ENCODE data around the gene CPNE2.
"Not testable (repeated sequence)": the region's sequence is repeated elsewhere in the genome, so short reads cannot be mapped to it uniquely, and the experiment has no call there.

The CPNE2 gene

DNA sequence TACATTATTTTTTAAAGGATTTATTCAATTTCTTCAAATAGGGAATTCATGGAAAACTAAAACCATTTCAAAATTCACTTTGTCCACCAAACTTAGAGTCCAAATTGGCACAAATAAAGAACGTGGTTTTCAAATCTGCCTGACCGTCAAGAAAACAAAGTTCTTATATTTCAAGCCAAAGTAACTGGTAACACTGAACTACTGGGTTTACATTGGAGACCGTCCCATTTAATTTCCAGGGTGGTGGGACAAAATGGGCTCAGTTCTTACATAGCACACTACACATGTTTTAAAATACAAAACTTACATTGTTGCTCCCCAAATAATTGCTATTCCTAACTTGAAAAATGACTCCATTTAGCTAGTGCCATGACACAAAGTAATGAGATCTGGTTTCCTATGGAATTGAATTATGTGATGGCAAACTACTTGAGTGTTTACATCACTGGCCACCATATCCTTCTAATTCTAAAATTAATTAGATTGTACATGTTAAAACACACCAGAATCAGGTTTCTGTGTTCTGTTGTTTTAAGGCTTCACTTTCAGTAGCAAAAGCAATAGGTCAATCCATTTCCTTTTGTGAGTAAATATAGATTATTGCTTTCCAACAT is 86.9 kb downstream of the CPNE2 start:
- DNase-seq = no peak

DNA sequence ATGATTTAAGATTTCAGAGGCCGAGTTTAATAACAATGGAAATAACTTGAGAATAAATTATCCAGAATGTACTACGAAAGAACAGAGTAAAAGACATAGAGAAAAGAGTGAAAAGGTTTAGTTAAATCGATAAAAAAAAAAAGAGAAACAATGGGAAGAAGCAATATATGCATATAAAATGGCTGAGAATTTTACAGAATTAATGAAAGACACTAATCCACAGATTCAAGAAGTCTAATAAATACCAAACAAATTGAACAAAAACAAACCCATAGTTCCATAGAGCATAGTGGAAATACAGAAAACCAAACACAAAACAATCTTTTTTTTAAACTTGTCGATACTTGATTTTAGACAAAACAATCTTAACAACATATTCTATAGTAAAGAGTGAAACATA is 91.7 kb downstream of the CPNE2 start:
- no peak for DNase-seq

DNA sequence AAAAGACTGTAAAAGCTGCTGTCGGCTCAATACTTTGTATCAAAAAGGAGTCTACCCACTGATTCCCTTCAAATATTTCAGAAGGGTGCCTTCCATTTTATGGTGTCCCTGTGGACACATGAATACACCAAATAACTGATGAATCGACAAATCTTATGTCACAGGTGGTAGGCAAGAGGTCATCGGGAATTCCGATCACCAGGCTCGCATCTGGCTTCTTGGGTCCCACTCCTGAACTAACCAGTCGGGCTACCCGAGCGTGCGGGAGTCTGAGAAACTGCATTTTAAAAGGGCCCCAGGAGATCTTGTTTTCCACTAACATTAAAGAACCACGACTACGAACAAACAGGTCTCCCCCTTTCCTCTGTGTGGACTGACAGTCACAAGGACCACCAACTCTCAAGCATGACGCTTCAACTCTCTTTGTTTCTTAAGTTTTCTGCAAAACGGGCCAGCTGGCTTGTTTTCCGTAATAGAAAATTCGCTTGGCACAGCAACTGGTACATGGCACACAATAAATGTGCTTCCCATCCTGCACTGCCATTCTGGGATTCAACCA is 92.6 kb downstream of the CPNE2 start:
- no peak for DNase-seq

DNA sequence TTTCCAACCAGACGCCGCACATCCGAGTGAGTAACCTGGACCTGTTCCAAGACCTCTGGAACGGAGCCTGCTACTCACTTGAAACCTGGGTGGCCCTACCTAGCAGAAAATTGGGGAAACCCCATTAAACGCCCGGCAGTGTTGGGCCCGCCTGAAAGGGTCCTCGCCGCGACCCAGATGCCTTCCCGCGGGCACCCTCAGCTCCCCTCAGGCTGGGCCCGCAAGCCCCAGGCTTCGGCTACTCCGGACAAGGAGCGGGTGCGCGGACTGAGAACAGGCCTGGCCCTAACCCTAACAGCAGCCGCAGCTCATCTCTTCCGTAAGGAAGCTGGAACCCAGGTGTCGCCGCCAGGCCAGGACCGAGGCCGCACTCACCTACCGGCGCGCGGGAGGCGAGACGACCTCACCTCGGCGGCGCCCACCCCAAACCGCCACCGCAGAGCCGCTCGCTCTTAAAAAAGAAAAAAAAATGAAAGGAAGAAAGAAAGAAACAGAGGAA is 93.1 kb downstream of the CPNE2 start:
- DNase-seq = no peak

DNA sequence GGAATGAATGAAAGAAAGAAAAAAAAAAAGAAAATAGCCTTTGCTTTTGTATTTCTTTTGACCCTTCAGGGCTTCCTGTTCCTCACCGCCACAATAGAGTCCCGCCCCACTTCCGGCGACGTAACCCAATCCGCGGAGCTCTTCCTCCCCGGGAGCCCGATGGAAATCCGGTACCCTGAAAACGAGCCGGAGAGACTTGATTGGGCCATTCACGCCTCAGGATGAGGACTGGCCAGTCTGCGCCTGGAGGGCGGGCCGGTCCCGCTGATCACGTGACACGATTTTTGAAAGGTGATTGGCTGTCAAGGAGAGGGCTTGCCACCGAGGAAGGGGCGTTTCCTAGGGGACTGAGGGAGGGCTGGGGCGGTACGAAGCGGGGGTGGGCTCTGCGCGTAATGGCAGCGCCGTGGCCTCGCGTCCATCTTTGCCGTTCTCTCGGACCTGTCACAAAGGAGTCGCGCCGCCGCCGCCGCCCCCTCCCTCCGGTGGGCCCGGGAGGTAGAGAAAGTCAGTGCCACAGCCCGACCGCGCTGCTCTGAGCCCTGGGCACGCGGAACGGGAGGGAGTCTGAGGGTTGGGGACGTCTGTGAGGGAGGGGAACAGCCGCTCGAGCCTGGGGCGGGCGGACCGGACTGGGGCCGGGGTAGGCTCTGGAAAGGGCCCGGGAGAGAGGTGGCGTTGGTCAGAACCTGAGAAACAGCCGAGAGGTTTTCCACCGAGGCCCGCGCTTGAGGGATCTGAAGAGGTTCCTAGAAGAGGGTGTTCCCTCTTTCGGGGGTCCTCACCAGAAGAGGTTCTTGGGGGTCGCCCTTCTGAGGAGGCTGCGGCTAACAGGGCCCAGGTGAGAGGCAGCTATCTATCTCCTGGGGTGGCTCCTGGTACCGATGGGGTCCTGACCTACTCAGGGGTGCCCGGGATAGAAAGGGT is 93.8 kb downstream of the CPNE2 start, which contains the start of the genes PSME3IP1 and RSPRY1:
Gene PSME3IP1, minus strand, starts transcription at position 95 of the 927 bp plus-strand sequence. CDS start 12,185 bp downstream, outside the sequence.
Gene RSPRY1, plus strand, starts transcription at position 385 of the 927 bp plus-strand sequence. CDS start 18,330 bp downstream, outside the sequence.
- peak; percentile 95 for DNase-seq

DNA sequence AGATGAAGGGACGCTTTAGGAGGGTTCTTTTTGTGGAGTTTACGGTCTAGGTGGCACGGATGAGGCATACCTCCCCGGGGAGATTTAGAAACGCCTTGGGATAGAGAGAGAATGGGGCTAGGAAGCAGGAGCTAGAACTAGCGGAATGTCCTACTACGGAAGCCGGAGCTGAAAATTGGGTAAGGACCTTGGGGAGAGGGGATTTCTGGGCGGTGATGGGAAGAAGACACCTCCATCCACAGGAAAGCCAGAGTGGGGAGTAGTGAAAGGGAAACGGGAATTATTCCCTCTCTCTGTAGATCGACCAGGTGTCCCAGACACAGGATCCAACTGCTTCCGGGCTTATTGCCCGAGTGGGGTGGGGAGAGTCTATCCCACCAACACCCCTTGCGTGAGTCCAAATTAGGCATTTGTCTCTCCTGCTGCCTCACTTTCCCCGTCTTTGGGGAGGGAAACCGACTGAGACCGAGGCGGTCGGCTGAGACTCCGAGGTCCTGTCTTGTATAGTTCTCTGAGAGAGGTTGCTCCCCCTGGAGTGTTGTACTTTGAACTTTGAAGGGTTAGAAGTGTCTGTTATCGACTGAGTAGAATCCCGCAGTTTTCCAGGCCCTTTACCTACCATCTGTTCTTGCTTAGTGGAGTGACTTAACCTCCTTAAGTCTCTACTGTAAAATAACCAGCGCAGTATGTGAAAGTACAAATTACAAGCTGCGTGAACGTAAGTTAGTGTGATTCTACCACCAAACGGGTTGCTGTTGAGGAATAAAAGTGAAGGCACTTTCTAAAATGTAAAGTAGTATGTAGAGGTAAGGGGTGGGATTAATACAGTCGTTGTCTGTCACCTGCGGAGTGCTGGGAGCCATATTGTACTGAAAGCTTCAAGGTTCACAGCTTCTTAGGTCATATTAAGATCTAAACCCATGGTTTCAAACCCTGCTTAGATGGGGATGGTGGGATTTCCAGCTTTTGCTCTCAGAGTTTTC is 94.8 kb downstream of the CPNE2 start:
- no peak for DNase-seq

DNA sequence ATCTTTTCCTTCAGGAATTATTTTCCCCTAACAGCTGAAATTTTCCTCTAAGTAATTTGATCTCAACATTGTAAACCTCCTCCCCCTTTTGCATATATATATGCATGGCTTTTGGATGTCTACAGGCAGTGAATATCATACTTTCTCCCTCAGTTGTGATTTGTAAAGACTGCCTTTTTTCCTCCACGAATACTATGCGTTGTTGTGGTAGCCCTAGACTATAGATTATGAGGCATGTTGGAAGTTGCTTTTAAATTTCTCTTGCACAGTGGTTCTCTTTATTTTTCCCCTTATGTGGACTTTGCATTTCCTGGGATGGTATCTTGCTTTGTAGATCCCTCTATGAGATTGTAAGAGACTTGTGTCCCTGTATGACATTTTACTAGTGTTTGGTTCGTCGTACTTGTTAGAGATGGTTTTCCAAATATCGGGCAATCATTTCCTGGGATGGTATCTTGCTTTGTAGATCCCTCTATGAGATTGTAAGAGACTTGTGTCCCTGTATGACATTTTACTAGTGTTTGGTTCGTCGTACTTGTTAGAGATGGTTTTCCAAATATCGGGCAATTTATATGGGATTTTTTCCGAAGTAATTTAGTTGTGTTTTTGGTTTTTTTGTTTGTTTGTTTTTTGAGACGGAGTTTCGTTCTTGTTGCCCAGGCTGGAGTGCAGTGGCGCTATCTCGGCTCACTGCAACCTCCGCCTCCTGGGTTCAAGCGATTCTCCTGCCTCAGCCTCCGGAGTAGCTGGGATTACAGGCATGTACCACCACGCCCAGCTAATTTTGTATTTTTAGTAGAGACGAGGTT is 95.7 kb downstream of the CPNE2 start:
- DNase-seq = not testable (repeated sequence)

DNA sequence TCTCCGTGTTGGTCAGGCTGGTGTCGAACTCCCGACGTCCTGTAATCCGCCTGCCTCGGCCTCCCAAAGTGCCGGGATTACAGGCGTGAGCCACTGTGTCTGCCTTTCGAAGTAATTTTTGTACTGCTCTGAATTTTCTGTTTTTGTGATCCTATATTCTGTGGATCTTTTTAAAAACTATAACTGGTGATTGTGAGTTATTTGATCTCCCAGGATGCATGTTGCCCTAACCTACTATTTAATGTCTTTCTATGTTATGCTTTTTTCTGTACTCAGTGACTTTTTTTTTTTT is 96.3 kb downstream of the CPNE2 start:
- DNase-seq = no peak

DNA sequence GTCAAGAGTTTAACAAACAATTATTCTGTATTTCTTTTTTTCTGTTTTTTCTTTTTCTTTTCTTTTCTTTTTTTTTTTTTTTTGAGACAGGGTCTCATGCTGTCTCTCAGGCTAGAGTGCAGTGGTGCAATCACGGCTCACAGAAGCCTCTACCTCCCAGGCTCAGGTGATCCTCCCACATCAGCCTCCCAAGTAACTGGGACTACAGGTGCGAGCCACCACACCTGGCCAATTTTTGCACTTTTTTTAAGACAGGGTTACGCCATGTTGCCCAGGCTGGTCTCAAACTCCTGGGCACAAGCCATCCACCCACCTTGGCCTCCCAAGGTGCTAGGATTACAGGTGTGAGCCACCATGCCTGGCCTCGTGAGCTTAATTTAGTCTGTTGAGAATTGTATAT is 97.1 kb downstream of the CPNE2 start:
- DNase-seq = not testable (repeated sequence)

DNA sequence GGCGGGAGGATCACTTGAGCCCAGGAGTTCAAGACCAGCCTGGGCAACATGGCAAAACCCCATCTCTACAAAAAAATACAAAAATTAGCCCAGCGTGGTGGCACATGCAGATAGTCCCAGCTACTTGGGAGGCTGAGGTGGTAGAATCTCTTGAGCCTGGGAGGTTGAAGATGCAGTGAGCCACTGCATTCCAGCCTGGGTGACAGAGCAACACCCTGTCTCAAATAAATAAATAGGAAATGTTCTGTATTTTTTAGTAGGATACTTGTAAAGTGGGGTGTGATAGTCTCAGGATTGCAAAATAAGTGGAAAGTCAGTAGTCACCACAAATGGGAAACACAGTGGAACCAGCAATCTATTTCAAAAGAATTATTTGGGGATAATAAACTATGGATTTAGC is 97.8 kb downstream of the CPNE2 start:
- DNase-seq = no peak

DNA sequence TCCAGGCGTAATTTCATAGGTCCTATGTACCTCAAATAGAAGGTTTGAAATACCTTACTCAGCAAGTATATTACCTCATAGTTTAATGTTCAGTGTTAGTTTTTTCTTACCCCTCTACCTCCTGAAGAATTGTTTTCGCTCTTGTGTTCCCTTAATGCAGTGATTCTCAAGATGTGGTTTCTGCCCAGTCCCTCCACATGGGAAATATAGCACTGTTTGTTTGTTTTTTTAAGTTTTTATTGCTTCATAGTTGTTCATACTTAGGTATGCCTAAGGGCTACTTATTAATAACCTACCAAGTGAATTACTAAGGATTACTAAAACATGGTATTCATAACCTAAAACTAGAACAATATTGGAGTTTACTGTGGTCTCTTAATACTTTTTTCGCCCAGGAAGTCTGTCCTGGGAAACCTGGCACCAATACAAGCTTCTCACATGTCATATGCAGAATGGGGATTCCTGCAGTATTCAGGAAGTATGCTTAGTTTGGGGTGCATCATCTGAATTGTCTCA is 98.7 kb downstream of the CPNE2 start:
- DNase-seq = no peak

DNA sequence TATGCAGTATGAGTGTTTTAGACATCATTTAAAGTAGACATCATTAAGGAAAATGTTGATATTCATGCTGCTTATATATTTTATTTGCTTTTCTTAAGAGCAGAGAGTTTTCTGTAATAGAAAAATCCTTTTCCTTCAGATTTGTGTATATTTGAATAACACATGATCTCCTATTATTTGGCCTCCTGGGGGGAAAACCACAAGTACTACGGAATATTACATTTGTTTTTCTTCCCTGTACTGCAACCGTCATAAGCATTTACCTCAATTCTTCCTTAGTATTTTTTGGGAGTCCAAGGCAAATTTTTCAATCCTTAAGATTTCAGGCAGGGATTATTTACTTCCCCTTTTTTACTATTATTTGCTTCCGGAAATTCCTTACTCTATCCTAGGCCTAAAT is 99.8 kb downstream of the CPNE2 start:
- no peak for DNase-seq

DNA sequence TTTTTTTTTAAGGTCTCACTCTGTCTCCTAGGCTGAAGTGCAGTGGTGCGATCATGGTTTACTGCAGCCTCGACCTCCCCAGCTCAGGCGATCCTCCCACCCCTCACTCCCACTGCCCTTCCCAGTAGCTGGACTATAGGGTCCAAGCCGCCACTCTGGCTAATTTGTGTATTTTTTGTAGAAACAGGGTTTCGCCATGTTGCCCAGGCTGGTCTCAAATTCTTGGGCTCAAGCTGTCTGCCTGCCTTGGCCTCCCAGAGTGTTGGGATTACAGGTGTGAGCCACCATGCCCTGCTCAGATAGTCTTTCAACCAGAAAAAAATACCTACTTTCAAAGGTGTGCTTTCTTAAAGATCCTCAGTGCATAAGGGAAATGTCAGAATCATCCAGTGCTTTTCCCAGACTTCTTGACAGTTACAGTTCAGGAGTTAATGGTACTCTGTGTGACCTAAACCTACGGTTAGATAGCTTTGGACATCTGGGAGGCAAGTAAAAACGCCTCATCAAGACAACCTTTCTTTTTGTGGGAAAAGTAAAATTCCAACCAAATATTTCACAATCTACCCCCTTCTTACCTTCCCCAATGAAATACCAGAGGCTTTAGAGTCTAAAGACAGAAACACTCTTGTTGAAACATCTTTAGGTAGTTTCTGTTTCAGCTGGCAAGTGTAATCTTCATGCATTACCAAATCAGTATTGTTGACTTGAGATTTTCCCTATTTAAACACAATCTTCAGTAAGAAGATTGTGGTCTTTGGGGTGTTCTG is 100.5 kb downstream of the CPNE2 start:
- DNase-seq = no peak

DNA sequence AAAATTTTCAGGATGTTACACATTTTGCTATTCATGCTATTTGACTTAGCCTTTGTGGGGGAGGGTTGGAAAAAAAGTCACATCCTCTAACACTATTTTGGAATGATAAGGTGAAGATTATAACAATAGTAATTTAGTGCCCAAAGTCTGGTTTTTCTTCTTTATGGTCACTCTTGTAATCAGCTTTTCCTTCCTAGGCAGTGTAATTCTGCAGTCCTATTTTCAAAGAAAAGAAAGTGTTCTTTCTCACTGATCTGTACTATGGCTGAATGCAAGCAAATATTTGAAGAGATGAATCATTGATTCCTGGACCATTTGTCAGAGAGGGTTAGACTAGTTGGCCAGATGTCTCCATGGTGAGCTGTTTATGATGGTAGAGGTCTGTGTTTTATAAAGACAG is 102.1 kb downstream of the CPNE2 start:
- no peak for DNase-seq

DNA sequence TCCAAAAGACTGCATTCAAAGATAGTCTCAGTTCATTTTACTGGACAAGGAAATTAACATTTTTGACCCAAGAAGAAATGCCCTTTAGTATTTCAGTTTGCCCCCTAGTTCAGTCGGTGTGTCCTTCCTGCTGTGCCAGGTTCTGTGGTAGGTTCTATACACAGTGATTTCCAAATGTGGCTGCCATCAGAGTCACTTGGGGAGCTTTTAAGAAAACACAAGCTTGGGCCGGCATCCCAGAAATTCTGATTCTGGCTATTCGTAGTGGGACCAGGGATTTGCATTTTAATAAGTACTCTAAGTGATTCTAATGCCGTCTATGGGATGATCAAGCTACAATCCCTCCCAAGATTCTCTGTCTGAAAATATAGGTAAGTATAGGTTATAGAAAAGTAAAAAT is 103.9 kb downstream of the CPNE2 start:
- DNase-seq = no peak

DNA sequence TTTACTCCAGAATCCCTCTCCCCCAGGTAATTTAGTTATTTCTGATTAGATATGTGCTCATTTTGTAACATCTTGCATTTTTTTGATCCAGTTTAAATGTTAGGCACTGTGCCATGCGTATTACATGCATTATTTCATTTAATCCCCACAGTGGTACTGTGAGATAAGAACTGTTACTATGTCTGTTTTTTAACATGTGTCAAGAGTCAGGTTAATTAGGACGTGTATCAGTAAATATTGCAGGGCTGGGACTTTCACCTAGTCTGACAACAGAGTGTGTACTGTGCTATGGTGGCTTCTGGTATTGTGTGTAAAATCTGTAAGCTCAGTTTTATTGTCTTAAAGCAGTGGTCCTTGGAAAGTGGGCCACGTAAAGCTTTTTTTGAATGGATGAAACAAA is 104.4 kb downstream of the CPNE2 start:
- no peak for DNase-seq
